GM23248 (cell line): ENCODE results near the gene KIF2C. TPM values are rescaled to one million over a fixed set of nuclear protein-coding genes. Genes with fewer than 3 reads are reported as not detected.

ENCODE experiments used
- DNase-seq: peaks from one replicate; pipeline ENCODE4 v3.0.0-alpha.2; 2015
- H2AFZ ChIP-seq: fragments of 200-600 bp; sonication (generic); 2 replicates; pipeline ENCODE4 v1.6.1; 2016; ENCODE audit warnings: antibody characterized with exemption
- H3F3A ChIP-seq: fragments of 200-600 bp; sonication (generic); 2 replicates; pipeline ENCODE4 v1.6.1; 2016; ENCODE audit warnings: mild to moderate bottlenecking, antibody characterized with exemption, mixed run types; ENCODE audit not compliant: insufficient read depth
- H3K27ac ChIP-seq: fragments of 200-600 bp; sonication (generic); 2 replicates; pipeline ENCODE4 v1.5.1; 2016; ENCODE audit warnings: mild to moderate bottlenecking
- H3K27me3 ChIP-seq: fragments of 200-600 bp; sonication (generic); replicated peaks from 2 replicates; pipeline ENCODE4 v1.6.1; 2016; ENCODE audit warnings: mild to moderate bottlenecking; ENCODE audit not compliant: insufficient read depth
- H3K36me3 ChIP-seq: fragments of 200-600 bp; sonication (generic); 2 replicates; pipeline ENCODE4 v1.6.1; 2016; ENCODE audit warnings: low read depth, mild to moderate bottlenecking
- H3K4me1 ChIP-seq: fragments of 200-600 bp; sonication (generic); 2 replicates; pipeline ENCODE4 v1.6.1; 2016; ENCODE audit warnings: mild to moderate bottlenecking; ENCODE audit not compliant: insufficient read depth
- H3K4me2 ChIP-seq: fragments of 200-600 bp; sonication (generic); one replicate; pipeline ENCODE4 v1.6.1; 2016; ENCODE audit warnings: mild to moderate bottlenecking; ENCODE audit not compliant: unreplicated experiment
- H3K4me3 ChIP-seq: fragments of 200-600 bp; sonication (generic); 2 replicates; pipeline ENCODE4 v1.5.1; 2016; ENCODE audit warnings: mild to moderate bottlenecking
- H3K79me2 ChIP-seq: fragments of 200-600 bp; sonication (generic); 2 replicates; pipeline ENCODE4 v1.6.1; 2016; ENCODE audit warnings: mild to moderate bottlenecking; ENCODE audit not compliant: insufficient read depth
- H3K9ac ChIP-seq: fragments of 200-600 bp; sonication (generic); 2 replicates; pipeline ENCODE4 v1.6.1; 2016; ENCODE audit warnings: mild to moderate bottlenecking
- H3K9me2 ChIP-seq: fragments of 200-600 bp; sonication (generic); 2 replicates; pipeline ENCODE4 v1.6.1; 2016; ENCODE audit warnings: mixed run types, mild to moderate bottlenecking, moderate library complexity; ENCODE audit not compliant: insufficient read depth
- H3K9me3 ChIP-seq: fragments of 200-600 bp; sonication (generic); one replicate; pipeline ENCODE4 v1.6.1; 2017; ENCODE audit warnings: low read depth
- H4K20me1 ChIP-seq: fragments of 200-600 bp; sonication (generic); 2 replicates; pipeline ENCODE4 v1.6.0; 2016; ENCODE audit not compliant: insufficient read depth
- EZH2 ChIP-seq: fragments of 200-600 bp; sonication (generic); IDR thresholded peaks from 2 replicates; pipeline ENCODE4 v1.6.1; 2018; ENCODE audit warnings: antibody characterized with exemption, mild to moderate bottlenecking; ENCODE audit not compliant: insufficient read depth, poor library complexity, severe bottlenecking
- EZH2phosphoT487 ChIP-seq: fragments of 200-600 bp; sonication (generic); IDR thresholded peaks from 2 replicates; pipeline ENCODE4 v1.6.1; 2018; ENCODE audit warnings: antibody characterized with exemption, moderate library complexity, mild to moderate bottlenecking, low read depth; ENCODE audit not compliant: insufficient read depth
- WGBS, 2 experiments: methylation state at CpG; one replicate each; pipeline ENCODE4 v1.1.6; 2015 to 2017; ENCODE audit warnings: low lambda C conversion rate in 2 of 2, low coverage in 1 of 2; ENCODE audit errors: missing lambda C conversion rate in 2 of 2; 5-methylcytosine and 5-hydroxymethylcytosine counted together
- in situ Hi-C: fragments of 300-500 bp; cut with MboI; formaldehyde crosslinking; loops from 2 replicates; pipeline ENCODE4 v1.15.0; 2020
- polyA plus RNA-seq: library from polyadenylated mRNA; unstranded; fragments of >200 nt; fragmentation: Nextera tagmentation; extraction: Ambion mirVana; gene quantifications from 2 replicates; pipeline ENCODE4 v1.2.1, GENCODE V29; 2016
- total RNA-seq: library from RNA; depleted of rRNA; stranded (reverse); fragments of >200 nt; shearing (Covaris generic); gene quantifications from 2 replicates; pipeline ENCODE4 v1.2.3, GENCODE V29; 2014

Gene KIF2C
- total and polyA plus RNA-seq, 2 experiments from 2014 or later: 16.4 to 16.9 TPM

DNA sequence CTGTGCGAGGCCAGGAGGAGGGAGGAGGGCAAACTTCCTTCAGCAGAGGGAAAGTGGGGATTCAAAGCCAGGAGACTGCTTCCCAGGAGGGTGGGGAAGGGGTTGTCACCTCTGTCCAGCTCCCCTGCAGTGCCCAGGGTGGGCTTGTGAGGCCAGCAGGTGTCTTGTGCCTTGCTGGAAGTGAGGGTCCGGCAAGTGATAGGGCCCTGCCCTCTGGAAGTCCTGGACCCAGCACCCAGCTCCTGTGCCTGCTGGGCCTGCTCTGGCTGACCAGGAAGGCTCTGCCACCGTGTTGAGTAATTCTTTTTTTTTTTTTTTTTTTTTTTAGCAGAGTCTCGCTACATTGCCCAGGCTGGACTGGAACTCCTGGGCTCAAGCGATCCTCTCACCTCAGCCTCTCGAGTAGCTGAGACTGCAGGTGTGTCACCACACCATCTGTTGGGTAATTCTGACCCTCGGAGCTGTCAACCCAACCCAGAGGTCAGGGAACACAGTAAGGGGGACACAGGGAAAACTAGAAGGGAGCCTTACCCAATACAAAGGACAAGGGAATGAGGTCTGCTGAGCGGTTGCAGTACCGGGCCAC is 47.3 kb downstream of the KIF2C start:
- H3K27me3 ChIP-seq: no peaks in the 10 kb centered on the region
- peak; percentile 23 for DNase-seq
- H3K27ac ChIP-seq: no peak overlapping the region
- no peak for TF ChIP-seq EZH2
- TF ChIP-seq EZH2phosphoT487: no peak
- no peak overlapping the region for H3K4me2 ChIP-seq
- H3F3A ChIP-seq: peaks cover 11% of the 10 kb centered on the region
- no peak overlapping the region for H2AFZ ChIP-seq
- no peaks in the 10 kb centered on the region for H4K20me1 ChIP-seq
- H3K9me2 ChIP-seq: no peaks in the 10 kb centered on the region
- H3K4me3 ChIP-seq: no peak overlapping the region
- in situ Hi-C loops: no loop called here
- no peaks in the 10 kb centered on the region for H3K9me3 ChIP-seq
- WGBS, 2 experiments: 71 to 78% methylated on average over 6 to 9 of the region's 9 CpGs
- H3K4me1 ChIP-seq: no peaks in the 10 kb centered on the region
- H3K79me2 ChIP-seq: no peaks in the 10 kb centered on the region
- 0 out of 2 replicates have a peak overlapping the region, but pooled peaks have one; percentile 63 for H3K9ac ChIP-seq
- H3K36me3 ChIP-seq: no peaks in the 10 kb centered on the region

DNA sequence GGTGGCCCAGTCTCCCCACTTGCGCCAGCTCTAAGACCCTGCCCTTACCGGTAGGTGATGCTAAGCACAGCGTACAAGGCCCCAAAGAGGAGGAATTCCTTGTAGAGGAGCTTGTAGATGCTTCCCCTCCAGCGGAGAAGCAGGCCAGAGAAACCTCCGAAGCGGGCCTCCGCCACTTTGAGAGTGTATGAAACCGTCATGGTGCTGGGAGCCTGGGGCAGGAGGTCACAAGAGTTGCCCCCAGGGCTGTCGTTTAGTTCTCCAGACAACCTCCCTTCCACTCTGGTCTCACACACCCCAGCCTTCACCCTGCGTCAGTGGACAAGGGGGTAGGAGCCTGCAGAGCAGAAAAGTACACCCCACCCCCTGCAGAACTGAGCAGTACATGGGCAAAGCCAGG is 47.9 kb downstream of the KIF2C start:
- Histone ChIP-seq H3K4me1 (no peaks in the 10 kb centered on the region), H3K4me3 (no peak overlapping the region), H3K9me2 (no peaks in the 10 kb centered on the region), H3K9ac (no peak overlapping the region), H2AFZ (no peak overlapping the region), H3F3A (peaks cover 7% of the 10 kb centered on the region; the same call in 1 of the 2 replicates), H3K79me2 (no peaks in the 10 kb centered on the region), H3K27ac (no peak overlapping the region), H4K20me1 (no peaks in the 10 kb centered on the region), H3K4me2 (no peak overlapping the region), H3K27me3 (no peaks in the 10 kb centered on the region), H3K9me3 (no peaks in the 10 kb centered on the region), H3K36me3 (no peaks in the 10 kb centered on the region)
- no peak for DNase-seq
- TF ChIP-seq EZH2phosphoT487: no peak
- no peak for TF ChIP-seq EZH2
- 98 to 99% methylated on average over 9 to 10 of the region's 10 CpGs for WGBS, 2 experiments
- in situ Hi-C loops: no loop called here

- Histone ChIP-seq H3K4me2 (no peak within 1 kb of the TSS), H3K9me3 (no peaks in the 10 kb centered on the region), H3K9ac (no peak within 1 kb of the TSS), H3K36me3 (no peaks in the 10 kb centered on the region), H4K20me1 (no peaks in the 10 kb centered on the region), H3K4me1 (no peaks in the 10 kb centered on the region), H3K27me3 (no peaks in the 10 kb centered on the region), H2AFZ (no peak within 1 kb of the TSS), H3K4me3 (no peak within 1 kb of the TSS), H3K27ac (no peak within 1 kb of the TSS), H3K79me2 (no peaks in the 10 kb centered on the region), H3K9me2 (no peaks in the 10 kb centered on the region), H3F3A (no peaks in the 10 kb centered on the region)
- no peak for TF ChIP-seq EZH2phosphoT487
- no peak for TF ChIP-seq EZH2
- DNase-seq: no peak
- in situ Hi-C loops: no loop called here
- 85 to 86% methylated on average over 9 of the region's 9 CpGs for WGBS, 2 experiments
These were observed 48.7 kb downstream of the KIF2C start, which contains the start of gene BEST4 for GRCh38 chr1:44788120-44788860. BEST4 (minus strand) TSS chr1:44788170; CDS start chr1:44787705, 465 bp downstream.

DNA sequence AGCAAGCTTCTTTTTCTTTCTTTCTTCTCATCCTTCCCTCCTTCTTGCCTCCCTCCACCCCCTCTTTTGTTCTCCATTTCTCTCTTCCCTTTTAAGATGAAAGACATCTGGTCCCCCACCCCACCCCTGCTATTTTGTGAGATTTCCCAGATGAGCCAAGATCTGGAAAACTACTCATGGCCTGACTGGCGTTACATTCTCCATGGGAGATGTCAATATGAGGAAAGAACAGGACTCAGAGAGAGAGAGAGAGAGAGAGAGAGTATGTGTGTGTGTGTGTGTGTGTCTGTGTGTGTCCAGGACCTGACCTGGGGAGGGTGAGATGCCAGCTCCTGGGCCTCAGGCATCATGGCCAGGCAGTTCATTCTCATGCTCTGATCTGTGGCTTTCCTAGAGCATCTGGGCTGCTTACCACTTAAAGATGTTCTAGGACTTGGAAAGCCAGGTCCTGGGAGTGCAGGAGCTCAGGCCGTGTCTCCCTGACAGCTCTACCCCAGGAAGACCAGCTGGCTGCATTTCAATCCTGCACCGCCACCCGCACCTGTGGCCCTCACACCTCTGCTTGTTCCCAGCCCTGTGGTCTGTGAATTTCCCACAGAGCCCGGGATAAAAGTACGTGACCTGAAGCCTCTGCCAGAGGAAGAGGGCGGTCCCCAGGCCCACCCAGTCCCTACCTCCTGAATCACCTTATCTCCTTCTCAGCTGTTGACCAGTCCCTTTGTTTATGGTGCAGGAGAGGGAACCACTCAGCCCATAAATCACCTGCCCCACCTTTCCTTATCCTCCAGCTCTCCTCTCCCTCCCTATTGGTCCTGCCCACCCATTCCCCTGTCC is 51.5 kb downstream of the KIF2C start:
- Histone ChIP-seq H3K4me2 (no peak overlapping the region), H3K27ac (no peak overlapping the region), H3F3A (no peaks in the 10 kb centered on the region), H3K27me3 (no peaks in the 10 kb centered on the region), H3K4me3 (no peak overlapping the region), H3K9me3 (no peaks in the 10 kb centered on the region), H3K36me3 (no peaks in the 10 kb centered on the region), H3K4me1 (no peaks in the 10 kb centered on the region), H2AFZ (no peak overlapping the region), H3K9me2 (no peaks in the 10 kb centered on the region), H3K9ac (no peak overlapping the region), H4K20me1 (no peaks in the 10 kb centered on the region), H3K79me2 (no peaks in the 10 kb centered on the region)
- TF ChIP-seq EZH2 (no peak), EZH2phosphoT487 (no peak)
- WGBS, 2 experiments: 58% methylated on average over 7 of the region's 7 CpGs
- DNase-seq: no peak
- in situ Hi-C loops: no loop called here
